HG02623 (cell line): ENCODE measurements around the gene CABLES2.

Source experiments
- ATAC-seq: cut with Tn5 transposase; IDR thresholded peaks from one replicate; pipeline ENCODE4 v1.9.1; 2021; ENCODE audit warnings: moderate library complexity; ENCODE audit not compliant: unreplicated experiment

CABLES2 gene

DNA sequence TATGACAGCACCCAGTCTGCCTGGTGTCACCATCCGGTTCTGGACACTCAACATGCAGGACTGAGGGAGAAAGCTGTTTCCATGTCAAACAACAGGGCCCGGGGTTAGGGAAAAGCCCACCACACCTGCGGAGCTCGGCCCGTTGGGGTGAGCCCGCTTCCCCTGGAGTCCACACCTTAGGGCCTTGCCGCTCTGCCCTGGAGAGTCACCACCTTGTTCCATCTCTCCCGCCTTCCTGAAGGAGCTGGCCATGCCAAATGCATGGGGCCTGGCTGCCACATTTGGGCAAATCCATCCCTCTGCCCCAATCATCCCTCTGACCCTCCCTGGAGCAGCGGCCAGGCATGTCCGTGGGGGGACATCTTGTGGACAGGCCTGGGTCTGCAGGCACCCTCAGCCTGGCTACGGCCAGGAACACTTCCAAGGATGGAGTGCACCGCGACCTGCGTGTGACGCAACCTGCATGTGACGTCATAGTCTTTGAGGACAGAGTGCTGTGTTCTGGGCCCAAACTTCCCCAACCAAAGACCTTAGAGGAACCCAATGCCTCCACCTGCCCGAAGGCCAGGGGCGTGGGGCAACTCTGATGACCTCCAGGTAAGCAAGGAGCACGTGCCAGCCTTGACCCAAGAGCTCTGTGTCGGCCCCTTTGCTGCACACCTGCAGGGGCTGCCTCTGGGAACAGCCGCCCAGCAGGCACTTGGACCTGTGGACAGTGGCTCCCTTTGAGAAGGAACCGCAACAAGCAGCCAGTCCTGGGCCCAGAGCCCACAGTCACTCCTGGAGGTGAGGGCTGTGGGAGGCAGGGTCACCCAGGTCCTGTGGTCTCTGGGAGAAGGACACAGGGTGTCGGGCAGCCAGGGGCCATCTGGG lies 1.7 kb downstream of the CABLES2 start:
- ATAC-seq = no peak

DNA sequence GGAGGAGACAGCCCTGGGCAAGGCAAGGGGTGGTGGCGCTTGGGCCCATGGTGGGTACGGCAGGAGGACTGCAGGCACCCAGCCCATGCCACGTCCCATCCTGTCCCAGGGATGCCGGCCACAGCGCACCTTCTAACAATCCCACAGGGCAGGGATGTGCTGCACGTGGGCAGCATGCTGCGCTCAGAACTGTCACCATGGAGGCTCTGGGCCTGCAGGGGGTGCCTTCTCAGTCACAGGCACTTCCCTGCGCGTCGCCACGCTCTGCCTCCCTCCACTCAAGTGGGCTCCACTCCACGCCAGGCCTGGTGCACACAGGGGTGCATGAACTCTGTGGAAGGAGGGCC lies 2.4 kb downstream of the CABLES2 start:
- no peak for ATAC-seq

DNA sequence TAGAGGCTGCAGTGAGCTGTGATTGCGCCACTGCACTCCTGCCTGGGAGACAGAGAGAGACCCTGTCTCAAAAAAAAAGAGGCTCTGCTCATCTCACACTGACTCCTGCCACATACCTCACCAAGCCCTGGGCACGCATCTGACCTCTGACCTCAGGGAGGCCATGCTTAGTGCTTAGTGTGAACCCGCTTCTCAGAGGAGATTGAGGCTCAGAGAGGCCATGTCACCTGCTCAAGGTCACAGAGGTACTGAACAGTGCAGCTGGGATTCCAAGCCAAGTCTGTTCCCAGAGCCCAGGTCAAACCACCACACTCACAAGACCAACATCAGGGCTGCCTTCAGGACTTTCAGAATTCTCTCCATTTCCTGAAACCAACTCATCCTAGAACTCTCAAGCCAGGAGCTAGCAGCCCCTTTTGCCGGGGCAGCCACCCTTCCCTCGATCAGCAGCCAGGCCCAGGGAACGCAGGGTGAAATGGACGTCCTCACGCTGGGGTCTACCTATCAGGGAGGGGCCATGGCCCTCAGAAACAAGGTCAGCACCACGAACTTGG lies 2.9 kb downstream of the CABLES2 start:
- no peak for ATAC-seq

DNA sequence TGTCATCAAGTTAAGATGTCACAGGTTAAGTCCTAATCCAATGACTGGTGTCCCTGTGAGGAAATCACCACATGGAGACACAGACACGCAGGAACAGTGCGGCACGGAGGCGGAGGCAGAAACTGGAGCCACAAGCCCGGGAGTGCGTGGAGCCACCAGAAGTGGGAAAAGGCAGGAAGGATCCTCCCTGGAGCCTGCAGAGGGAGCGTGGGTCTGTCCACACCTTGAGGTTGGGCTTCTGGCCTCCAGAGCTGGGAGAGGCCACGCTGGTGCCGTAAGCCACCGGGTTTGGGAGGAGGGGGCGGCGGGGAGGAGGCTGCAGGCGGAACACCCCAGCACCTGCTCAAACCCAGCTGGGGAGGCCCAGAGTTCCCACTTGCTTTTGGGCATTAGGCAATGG lies 3.8 kb downstream of the CABLES2 start:
- ATAC-seq = no peak

DNA sequence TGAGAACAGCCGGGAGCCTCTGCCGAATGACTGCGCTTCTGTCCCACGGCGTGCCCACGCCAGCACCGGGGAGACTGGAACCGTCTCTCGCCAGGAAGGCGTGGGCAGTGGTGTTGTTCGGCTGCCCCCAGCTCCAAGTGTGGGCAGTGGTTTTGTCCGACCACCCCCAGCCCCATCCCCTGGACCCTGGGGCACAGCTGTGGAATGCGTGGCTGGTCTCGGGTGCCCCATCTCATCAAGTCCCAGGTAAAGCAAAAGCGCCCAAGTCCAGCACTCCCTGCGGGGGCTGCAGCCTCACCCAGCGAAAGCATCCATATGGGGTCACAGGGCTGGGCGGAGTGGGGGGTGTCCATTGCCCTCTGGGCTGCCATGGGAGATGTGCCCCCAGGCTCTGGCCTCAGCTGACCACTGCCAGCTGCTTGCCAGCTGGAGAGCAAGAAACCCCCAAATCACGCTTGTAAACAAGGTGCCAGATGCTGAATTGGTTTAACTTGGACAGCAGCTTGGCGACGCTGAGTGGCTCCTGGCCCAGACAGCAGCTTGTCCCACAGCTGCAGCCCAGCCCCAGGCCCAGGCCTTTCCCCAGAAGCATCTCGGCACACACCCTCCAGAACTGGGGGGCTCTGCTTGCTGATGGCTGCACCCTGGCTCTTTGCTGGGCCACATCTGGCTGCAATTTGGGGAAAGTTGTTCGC lies 4.5 kb downstream of the CABLES2 start:
- ATAC-seq = no peak

DNA sequence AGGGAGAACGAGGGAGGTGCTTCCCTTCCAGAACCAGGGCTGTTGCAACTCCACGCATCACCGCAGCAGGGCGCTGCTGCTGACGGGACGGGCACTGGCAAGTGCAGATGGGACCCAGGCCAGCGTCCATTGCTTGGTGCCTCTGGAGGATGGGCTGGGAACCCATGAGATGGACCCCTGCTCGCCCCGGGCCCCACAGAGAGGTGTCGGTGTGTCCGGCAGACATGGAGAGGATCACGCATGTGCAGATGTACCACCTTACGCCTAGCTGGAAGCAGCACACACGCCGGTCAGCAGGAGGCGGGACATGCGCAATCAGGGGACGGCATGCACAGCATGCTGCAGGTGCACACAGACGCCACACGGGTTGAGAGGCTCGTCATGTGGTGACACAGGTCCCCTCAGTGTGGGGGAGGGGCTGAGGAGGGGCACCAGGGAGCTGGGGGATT lies 5.7 kb downstream of the CABLES2 start:
- no peak for ATAC-seq

DNA sequence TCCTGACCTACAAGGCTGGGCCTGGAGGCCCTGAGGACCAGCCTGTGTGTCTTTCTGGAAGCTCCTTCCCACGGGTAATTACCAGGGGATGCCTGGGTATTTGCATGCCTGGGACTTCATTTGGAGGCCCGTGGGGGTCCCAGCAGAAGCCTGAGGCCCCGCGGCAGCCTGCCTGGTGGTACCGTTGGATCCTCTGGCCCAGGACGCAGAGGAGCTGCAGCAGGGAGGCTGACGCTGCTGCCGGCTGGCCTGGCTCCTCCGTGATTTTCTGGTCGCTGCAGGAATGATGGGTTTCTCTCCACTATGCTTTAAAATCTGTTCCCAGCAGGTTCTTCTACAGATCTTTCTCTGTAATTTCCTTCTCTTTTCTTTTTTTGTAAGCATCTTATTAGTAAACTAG lies 6.5 kb downstream of the CABLES2 start:
- ATAC-seq = no peak

DNA sequence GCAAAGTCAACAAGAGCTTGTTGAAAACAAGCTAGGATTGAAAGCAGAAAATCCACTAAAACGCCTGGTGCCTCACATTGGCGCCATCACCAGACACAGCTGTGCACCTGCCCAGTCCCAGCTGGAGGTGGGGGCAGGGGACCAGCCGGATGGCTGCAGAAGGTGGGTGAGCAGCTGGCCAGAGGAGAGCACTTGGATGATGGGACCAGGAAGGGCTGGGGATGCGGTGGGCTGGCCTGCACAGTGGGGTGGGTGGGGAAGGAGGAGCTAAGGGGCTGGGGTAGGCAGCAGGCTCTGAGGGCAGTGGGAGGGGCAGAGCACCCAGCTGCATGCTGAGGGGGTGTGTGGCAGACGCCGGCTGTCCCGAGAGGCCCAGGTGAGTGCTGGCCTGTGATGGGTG lies 7.1 kb downstream of the CABLES2 start:
- no peak for ATAC-seq

DNA sequence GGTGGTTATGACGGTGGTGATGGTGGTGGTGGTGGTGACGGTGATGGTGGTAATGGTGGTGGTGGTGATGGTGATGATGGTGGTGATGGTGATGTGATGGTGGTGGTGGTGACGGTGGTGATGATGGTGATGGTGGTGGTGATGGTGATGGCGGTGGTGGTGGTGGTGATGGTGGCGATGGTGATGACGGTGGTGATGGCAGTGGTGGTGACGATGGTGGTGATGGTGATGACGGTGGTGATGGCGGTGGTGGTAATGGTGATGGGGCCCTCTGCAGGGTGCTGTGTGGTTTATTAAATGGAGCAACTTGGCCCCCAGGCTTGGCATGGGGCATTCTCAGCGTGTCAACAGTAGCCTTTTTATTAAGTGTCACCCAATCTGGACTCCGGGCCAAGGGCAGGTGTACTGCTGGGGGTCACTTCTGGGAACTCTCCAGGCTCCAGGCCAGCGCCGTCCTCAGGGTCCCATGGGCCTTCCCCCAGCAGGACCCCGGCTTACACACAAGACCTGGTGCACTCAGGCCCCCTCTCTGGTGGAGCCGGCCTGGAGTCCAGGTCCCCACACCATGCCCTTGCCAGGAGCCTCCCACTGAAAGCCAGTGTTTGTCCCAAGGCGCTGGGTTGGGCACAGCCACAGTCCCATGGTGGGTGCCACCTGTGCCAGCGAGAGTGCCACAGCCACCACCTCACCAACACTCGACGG lies 8.8 kb downstream of the CABLES2 start:
- ATAC-seq = no peak

DNA sequence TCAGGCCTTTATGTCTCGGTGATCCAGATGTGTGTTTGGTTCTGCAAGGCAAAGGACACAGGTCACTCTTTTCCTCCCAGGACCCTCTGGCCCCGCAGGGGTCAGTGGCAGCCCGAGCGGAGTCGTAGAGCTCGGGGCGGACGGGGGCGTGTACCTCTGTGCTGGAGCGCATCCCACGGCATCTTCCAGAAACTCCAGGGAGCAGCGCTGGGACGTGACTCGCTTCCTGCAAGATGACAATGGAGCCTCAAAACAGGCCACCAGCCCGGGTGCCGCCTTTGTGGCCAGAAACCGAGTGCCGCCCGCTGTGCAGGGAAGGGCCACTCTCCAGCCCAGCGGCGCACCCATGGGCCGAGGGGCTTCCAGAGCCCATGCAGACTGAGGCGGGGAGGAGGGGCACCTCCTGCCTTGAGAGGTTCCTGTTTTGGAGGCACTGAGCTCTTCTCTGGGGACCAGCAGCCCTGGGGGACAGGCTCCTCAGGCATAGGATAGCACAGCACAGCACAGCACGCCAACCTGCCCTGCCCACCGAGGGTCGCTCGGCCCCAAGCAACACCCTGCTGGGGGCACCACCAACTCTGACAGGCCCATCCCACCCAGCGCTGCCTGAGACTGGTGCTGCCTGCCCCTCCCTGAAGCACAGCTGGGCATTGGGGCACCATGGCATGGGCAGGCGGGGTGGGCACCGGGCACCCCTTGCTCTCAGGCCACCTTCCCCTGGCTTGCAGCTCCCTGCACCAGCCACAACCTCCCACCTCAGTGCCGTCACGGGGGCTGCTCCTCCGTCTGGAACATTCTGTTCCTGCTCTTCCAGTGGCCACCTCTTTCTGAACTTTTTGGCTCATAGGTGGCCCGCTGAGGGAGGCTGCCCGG lies 10.5 kb downstream of the CABLES2 start:
- no peak for ATAC-seq

DNA sequence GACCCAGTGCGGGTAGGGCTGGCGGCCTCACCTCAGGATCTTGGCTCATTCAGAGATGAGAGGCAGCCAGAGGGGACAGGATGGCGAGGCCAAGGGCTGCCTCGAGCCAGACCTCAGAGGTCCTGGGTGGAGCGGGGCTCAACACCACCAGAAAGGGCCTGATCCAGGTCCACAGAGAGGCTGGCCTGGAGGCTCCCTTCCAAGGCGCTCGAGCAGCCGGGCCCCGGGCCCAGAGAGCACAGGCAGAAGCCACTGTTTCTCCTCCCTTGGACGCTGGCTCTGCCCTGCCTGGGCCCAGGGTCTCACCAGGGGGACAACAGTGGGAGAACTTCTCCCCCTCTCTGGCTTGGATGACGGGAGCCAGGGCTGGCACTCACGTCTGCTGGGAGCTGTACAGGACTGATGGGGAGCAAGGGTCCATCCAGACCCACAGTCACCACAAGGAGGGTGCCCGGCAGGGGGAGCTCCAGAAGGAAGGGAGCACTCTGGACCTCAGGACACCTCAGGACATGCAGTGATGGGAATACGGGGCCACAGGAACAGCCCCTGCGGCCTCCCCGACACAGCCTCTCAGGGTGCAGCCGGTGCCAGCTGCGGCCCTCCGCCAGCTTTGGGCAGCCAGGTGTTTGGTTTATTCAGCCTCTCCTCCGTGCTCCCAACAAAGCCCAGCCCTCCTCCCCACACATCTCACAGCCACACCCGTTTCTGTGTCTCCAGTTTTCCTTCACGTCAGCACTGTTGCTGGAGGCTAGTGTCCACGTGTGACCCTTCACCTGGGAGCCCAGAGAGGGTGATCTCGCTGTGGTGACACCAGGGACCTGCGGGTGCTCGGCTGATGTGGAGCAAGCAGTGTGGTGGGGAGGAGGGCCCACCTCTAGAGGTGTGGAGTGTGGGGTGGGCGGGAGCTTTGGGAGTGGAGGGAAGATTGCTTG lies 11.5 kb downstream of the CABLES2 start:
- ATAC-seq = no peak

DNA sequence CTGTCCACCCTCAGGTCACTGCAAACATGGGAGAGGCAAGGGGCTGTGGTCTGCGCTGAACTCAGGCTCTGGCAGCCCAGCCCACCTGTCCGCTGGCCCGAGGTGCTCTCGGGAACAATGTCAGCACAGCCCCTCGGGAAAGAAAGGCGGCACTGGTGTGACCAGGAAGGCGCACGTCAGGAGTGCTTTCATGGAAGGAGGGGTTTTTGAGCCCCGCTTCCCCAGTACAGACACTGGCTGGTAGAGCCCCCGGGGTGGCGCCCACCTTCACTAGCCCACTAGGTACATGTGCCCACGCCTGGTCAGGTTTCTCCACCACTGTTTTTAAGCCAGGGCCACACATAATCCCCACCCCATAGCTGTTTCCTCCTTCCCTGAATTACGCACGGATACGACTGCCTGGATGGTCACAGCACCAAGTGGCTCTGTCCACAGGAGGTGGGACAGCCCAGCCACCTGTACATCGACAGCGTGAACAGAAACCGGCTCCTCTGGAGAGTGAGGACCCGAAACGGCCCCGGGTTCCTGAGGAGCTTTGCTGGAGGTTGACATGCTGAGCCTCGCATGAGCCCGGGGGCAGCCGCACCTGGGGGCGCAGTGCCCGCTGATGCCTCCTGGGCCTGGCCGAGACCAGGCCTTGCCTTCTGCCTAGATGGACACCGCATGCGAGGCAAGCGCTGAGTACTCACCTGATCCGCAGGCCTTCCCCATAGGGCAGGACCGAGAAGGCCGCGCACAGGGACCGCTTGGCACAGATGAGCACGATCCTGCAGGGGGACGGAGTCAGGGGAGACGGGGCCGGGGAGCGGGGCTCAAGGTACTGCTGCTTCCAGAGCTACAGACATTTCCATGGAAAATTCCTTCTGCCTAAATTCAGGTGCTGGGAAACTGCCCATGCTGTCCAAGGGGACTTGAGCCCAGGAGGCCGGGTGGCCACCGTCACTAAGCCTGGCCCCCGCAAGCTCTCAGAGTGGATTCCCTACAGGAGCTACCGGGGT lies 12.5 kb downstream of the CABLES2 start:
- ATAC-seq = no peak

DNA sequence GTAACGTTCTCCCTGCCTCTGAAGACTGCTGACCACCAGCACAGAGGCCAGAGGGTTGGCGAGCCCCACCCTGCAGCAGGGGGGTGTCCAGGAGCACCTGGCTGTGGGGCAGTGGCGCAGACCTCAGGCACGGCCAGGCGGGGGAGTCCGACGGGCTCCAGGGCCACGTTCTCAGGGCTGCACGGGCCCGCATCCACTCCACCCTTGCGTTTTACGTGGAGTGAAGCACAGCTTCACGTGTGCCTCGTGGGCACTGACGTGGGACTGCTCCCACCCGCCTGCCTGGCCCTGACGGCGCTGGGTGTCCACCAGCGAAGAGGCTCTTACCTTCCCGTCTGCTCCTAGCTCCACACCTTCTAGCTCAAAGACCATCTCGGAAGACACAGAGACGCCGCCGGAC lies 13.3 kb downstream of the CABLES2 start:
- ATAC-seq = no peak

DNA sequence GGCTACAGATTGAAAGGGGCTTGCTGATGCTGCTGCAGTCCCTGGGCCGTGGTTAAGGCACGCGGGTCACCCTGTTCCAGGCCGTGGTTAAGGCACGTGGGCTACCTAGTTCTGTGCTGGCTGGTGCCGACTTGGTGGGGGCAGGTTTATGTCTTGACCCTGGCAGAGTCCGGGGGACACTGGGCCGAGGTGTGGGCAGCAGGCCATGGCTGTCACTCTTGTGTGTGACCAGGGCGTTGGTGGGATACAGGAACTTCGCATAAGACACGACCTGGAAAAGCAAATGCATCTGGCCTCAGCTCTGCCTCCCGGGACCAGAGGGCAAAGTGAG lies 13.8 kb downstream of the CABLES2 start:
- ATAC-seq = no peak

DNA sequence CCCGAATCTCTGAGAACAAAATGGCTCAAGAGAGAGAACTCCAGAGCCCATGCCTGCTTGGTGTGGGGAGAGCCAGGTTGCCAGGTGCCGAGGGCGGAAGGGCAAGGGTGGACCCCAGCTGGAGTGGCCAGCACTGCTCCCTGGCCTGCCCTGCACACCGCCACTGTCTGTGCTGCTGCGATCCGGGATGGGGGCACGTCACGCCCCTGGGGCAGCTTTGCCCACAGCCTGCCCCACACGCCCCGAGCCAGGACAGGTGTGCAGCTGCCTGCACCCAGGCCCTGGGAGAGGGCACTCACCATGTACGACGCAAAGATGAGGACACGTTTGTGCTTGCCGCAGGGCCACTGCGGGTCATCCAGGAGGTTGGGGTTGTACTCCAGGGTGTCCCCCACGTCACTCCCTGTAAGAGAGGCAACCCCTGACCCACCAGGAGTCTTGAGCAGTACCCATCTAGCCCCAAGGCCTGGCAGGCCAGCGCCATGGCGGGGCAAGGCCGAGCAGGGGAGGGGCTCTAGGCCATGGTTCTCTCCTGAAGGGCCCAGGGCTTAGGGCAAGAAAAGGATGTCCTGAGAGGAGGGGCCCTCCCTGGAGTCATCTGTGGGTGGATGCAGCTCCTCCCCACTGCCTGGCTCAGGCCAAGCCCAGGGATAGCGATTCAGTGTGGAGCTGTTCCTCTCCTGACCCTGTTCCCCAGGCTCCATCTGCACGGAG lies 14.3 kb downstream of the CABLES2 start:
- no peak for ATAC-seq

DNA sequence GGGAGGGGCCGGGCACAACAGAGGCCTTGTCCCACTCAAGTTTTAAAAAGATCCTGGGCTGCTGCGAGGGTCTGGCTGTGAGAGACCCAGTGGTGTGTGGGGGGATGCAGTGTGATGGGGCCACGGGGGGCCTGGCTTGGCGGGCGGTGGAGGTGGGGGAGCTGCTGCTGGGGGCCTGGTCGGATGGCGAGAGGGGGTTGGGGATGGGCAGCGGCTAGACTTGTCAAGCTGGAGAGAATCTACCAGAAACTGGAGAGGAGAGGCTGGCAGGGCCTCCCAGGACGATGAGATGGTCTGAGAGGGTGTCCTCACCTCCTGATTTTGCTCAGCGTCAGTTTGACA lies 15.0 kb downstream of the CABLES2 start:
- ATAC-seq = no peak

DNA sequence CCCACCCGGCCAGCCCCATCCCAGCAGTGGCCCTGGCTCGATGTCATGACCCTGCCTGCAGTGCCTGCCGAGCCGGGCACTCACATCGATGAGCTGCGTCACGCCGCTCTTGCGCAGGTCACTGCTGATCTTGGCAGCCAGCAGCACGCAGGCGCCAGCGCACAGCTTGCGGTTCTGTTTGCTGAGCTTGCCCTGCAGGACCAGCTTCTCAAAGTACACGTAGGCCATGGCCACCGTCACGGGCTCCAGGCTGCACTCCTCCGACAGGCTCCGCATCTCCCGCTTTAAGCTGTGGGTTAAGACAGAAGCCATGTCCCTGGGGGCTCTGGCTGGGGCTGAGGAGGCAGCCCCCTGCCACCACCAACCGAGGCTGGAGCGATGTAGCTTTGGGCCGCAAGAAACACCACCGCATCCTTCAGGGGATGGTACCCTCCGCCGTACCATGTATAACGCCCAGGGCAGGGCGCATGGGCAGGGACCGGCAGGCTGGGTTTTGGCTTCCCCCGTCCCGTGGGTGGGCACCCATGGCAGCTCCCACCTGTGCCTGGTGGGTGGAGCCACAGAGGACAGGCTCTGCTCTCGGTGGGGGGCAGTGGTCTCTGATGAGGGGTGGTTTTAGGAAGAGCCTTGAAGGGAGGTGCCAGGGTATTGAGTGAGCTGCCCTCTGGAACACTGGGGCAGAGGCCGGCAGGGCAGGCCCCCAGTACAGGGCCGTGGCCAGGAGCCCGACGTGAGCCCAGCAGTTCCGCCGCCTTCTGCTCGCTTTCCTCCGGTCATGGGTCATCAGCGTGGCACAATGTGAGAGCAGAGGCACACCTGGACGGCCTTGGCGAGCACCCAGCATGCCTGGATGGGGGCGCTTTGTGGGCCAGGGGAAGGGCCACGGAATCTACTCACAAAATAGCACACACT lies 15.7 kb downstream of the CABLES2 start:
- ATAC-seq = no peak
